ENCODE results near the gene FN1. TPM values are rescaled to one million over a fixed set of nuclear protein-coding genes. Genes with fewer than 3 reads are reported as not detected.

Gene FN1
- polyA plus RNA-seq, 2 of the 4 experiments (the other 2 are of a cell fraction): 203 to 500 TPM

- Histone ChIP-seq H3K9me3 (no peaks in the 10 kb centered on the region), H3K4me1 (no peaks in the 10 kb centered on the region), H3K4me3 (no peak overlapping the region), H3K4me2 (no peak overlapping the region), H3K27ac (no peak overlapping the region)
- WGBS (ENCODE audit: missing lambda C conversion rate): 98% methylated on average over 2 of the region's 2 CpGs
- ChIA-PET POLR2A (no interaction called here), CTCF (interaction anchor here (1.2 kb wide), 1 partner anchor 10 kb away, joined by 4 read pairs; no protein-coding TSS in a partner anchor)
- FAIRE-seq: no peak
- no peak for TF ChIP-seq JUNB (IDR thresholded peaks at IDR 0.05)
- no peak for TF ChIP-seq CHD2 (IDR thresholded peaks at IDR 0.05; ENCODE audit: low read length, partially characterized antibody)
- TF ChIP-seq POLR2A (IDR thresholded peaks at IDR 0.05; ENCODE audit: low read length): no peak
- no peak for TF ChIP-seq EHF (CRISPR knock-in tag; IDR thresholded peaks at IDR 0.05)
- no peak for TF ChIP-seq NR3C1 (IDR thresholded peaks at IDR 0.05)
- no peak for DNase-seq (ENCODE audit: low read depth in 1 of 2, low spot score in 1 of 2)
- no peak for ATAC-seq
Measured at GRCh38 chr2:215390550-215390913, 45.3 kb downstream of the FN1 start.

- Histone ChIP-seq H3K4me3 (no peak overlapping the region), H3K27ac (no peak overlapping the region), H3K4me1 (no peaks in the 10 kb centered on the region), H3K4me2 (no peak overlapping the region), H3K9me3 (no peaks in the 10 kb centered on the region)
- ATAC-seq (no peak), FAIRE-seq (no peak), DNase-seq (ENCODE audit: low read depth in 1 of 2, low spot score in 1 of 2) (no peak)
- ChIA-PET CTCF (no interaction called here), POLR2A (no interaction called here)
- TF ChIP-seq HDAC2 (IDR thresholded peaks at IDR 0.05) (no peak), ZC3H11A (IDR thresholded peaks at IDR 0.05) (no peak), E2F6 (IDR thresholded peaks at IDR 0.05; ENCODE audit: borderline replicate concordance, low read depth) (no peak), RAD21 (conservative IDR thresholded peaks at IDR 0.05 in 1 of 2, IDR thresholded peaks at IDR 0.05 in 1 of 2) (no peak), EHMT2 (IDR thresholded peaks at IDR 0.05; ENCODE audit: low read depth) (no peak), JUN (IDR thresholded peaks at IDR 0.05) (no peak), CHD2 (IDR thresholded peaks at IDR 0.05; ENCODE audit: low read length, partially characterized antibody) (no peak), FOSB (CRISPR knock-in tag; IDR thresholded peaks at IDR 0.05) (no peak), CTCF (IDR thresholded peaks at IDR 0.05) (no peak), RARB (CRISPR knock-in tag; IDR thresholded peaks at IDR 0.05) (no peak), HOXA7 (CRISPR knock-in tag; IDR thresholded peaks at IDR 0.05) (no peak), CEBPB (IDR thresholded peaks at IDR 0.05) (no peak), CBX2 (IDR thresholded peaks at IDR 0.05; ENCODE audit: borderline replicate concordance, low read depth) (no peak), MAFK (IDR thresholded peaks at IDR 0.05; ENCODE audit: partially characterized antibody) (no peak), EHF (CRISPR knock-in tag; IDR thresholded peaks at IDR 0.05) (no peak), HEYL (CRISPR knock-in tag; IDR thresholded peaks at IDR 0.05) (no peak)
- WGBS (ENCODE audit: missing lambda C conversion rate): 90% methylated on average over 7 of the region's 7 CpGs
Measured at GRCh38 chr2:215388002-215388728, 47.7 kb downstream of the FN1 start.

- CTCF ChIA-PET: no interaction called here
- POLR2A ChIA-PET: interaction anchor here (0.6 to 1.1 kb wide), 2 partner anchors 75 to 318 kb away, joined by 3 to 5 read pairs; partner anchors contain the start of gene ATIC
- H3K9me3 ChIP-seq: no peaks in the 10 kb centered on the region
- FAIRE-seq (no peak), ATAC-seq (no peak), DNase-seq (ENCODE audit: low read depth in 1 of 2, low spot score in 1 of 2) (no peak)
- no peak overlapping the region for H3K4me3 ChIP-seq
- TF ChIP-seq CHD2 (IDR thresholded peaks at IDR 0.05; ENCODE audit: low read length, partially characterized antibody) (no peak), POLR2AphosphoS2 (conservative IDR thresholded peaks at IDR 0.05; ENCODE audit: low read length) (no peak), FOXS1 (CRISPR knock-in tag; IDR thresholded peaks at IDR 0.05) (no peak)
- no peak overlapping the region for H3K4me2 ChIP-seq
- H3K27ac ChIP-seq: no peak overlapping the region
- H3K4me1 ChIP-seq: no peaks in the 10 kb centered on the region
- 92% methylated on average over 7 of the region's 7 CpGs for WGBS (ENCODE audit: missing lambda C conversion rate)
Measured at GRCh38 chr2:215386566-215386965, 49.3 kb downstream of the FN1 start.

All from A549 (cell line).